OCI-LY7 (cell line): ENCODE results near the gene PLPP3. TPM values are rescaled to one million over a fixed set of nuclear protein-coding genes. Genes with fewer than 3 reads are reported as not detected.

Experiments used
- BruUV-seq: library from RNA; stranded (reverse); fragments of 400-500 nt; replicated peaks from 2 replicates; lab custom pipeline; 2021; lab: Mats Ljungman, UMichigan
- CTCF ChIA-PET: fragments of 300-600 bp; sonication (Branson Sonifier 250); formaldehyde crosslinking; loops from one replicate; lab custom pipeline; 2022; ENCODE audit warnings: antibody characterized with exemption; ENCODE audit not compliant: unreplicated experiment; lab: Charles Lee
- POLR2A ChIA-PET: fragments of 300-600 bp; sonication (Branson Sonifier 250); formaldehyde crosslinking; loops from one replicate; lab custom pipeline; 2022; ENCODE audit warnings: antibody characterized with exemption; lab: Charles Lee
- DNase-seq: peaks from one replicate; pipeline ENCODE4 v3.0.0-alpha.2; 2015; ENCODE audit warnings: low spot score
- H2AFZ ChIP-seq: fragments of 200-600 bp; sonication (generic), shearing (Covaris generic); 2 replicates; pipeline ENCODE4 v1.6.1; 2014; ENCODE audit warnings: mild to moderate bottlenecking, antibody characterized with exemption, low read length, moderate library complexity
- H3K27ac ChIP-seq: fragments of 200-600 bp; sonication (generic); 2 replicates; pipeline ENCODE4 v1.5.1; 2014; ENCODE audit warnings: mixed run types, low read depth, mild to moderate bottlenecking, moderate library complexity, low read length, inconsistent platforms; ENCODE audit not compliant: poor library complexity, severe bottlenecking
- H3K36me3 ChIP-seq: fragments of 200-600 bp; sonication (generic); 2 replicates; pipeline ENCODE4 v1.6.1; 2014; ENCODE audit warnings: mild to moderate bottlenecking, antibody characterized with exemption, low read length, moderate library complexity, mixed read lengths; ENCODE audit not compliant: insufficient read depth
- H3K4me1 ChIP-seq: fragments of 200-600 bp; sonication (generic); 2 replicates; pipeline ENCODE4 v1.5.1; 2014; ENCODE audit warnings: mild to moderate bottlenecking, low read length; ENCODE audit not compliant: insufficient read depth, poor library complexity, severe bottlenecking
- H3K4me2 ChIP-seq: fragments of 200-600 bp; sonication (generic); 2 replicates; pipeline ENCODE4 v1.6.1; 2014; ENCODE audit warnings: mild to moderate bottlenecking, low read length
- H3K4me3 ChIP-seq: fragments of 200-600 bp; sonication (generic); 2 replicates; pipeline ENCODE4 v1.5.1; 2014; ENCODE audit warnings: mild to moderate bottlenecking, low read depth, low read length; ENCODE audit not compliant: poor library complexity, severe bottlenecking
- H3K79me2 ChIP-seq: fragments of 200-600 bp; sonication (generic); 2 replicates; pipeline ENCODE4 v1.6.1; 2016; ENCODE audit warnings: low read depth, mild to moderate bottlenecking, low read length, moderate library complexity, mixed read lengths; ENCODE audit not compliant: insufficient read depth
- H3K9me2 ChIP-seq: fragments of 200-600 bp; sonication (generic); 2 replicates; pipeline ENCODE4 v1.6.1; 2016; ENCODE audit warnings: mild to moderate bottlenecking, low read length, mixed read lengths; ENCODE audit not compliant: insufficient read depth
- H3K9me3 ChIP-seq: fragments of 200-600 bp; sonication (generic); 2 replicates; pipeline ENCODE4 v1.6.1; 2014; ENCODE audit warnings: mild to moderate bottlenecking, mixed run types, low read length, mixed read lengths
- H4K20me1 ChIP-seq: fragments of 200-600 bp; sonication (generic); 2 replicates; pipeline ENCODE4 v1.6.1; 2014; ENCODE audit warnings: mild to moderate bottlenecking, antibody characterized with exemption, low read length, moderate library complexity, mixed read lengths; ENCODE audit not compliant: insufficient read depth
- CTCF ChIP-seq: fragments of 200-600 bp; sonication (generic); conservative IDR thresholded peaks from 2 replicates; pipeline ENCODE4 v1.5.1; 2014; ENCODE audit warnings: mild to moderate bottlenecking, antibody characterized with exemption, low read length, moderate library complexity, mixed read lengths
- EZH2phosphoT487 ChIP-seq: fragments of 200-600 bp; sonication (generic); IDR thresholded peaks from 2 replicates; pipeline ENCODE4 v1.6.1; 2018; ENCODE audit warnings: low read depth, borderline replicate concordance, mild to moderate bottlenecking, mixed run types, antibody characterized with exemption, low read length, moderate library complexity, mixed read lengths
- intact Hi-C: fragments of 100-400 bp; cut with micrococcal nuclease; formaldehyde crosslinking; loops from one replicate; pipeline ENCODE4 v1.10.0; 2022; ENCODE audit not compliant: unreplicated experiment
- total RNA-seq, 2 experiments: library from RNA; depleted of rRNA in 1 of 2; stranded (reverse); fragments of >200 nt in 1 of 2; shearing (Covaris generic) in 1 of 2; gene quantifications; 2 replicates each; pipeline ENCODE4 v1.2.3, GENCODE V29; 2014 to 2022

PLPP3 gene
- total RNA-seq, 2 experiments from 2014 or later, result 0.92 to 1.7 TPM

- ChIA-PET POLR2A (interaction anchor here (1.3 to 1.4 kb wide), 2 partner anchors 11 to 19 kb away, joined by 5 to 6 read pairs; no protein-coding TSS in a partner anchor), CTCF (no interaction called here)
- no peak for DNase-seq
- no peak overlapping the region for H3K4me3 ChIP-seq
- no peaks in the 10 kb centered on the region for H4K20me1 ChIP-seq
- intact Hi-C loops, result no loop called here
- H3K4me2 ChIP-seq, result no peak overlapping the region
- TF ChIP-seq CTCF, result no peak
- no peak for TF ChIP-seq EZH2phosphoT487
- H2AFZ ChIP-seq, result no peak overlapping the region
- H3K79me2 ChIP-seq, result no peaks in the 10 kb centered on the region
- no peaks in the 10 kb centered on the region for H3K36me3 ChIP-seq
- H3K4me1 ChIP-seq, result peaks cover 8% of the 10 kb centered on the region
- no peaks in the 10 kb centered on the region for H3K9me2 ChIP-seq
- BruUV-seq, result no TSS peak
- no peak overlapping the region for H3K27ac ChIP-seq
- H3K9me3 ChIP-seq, result no peaks in the 10 kb centered on the region
These were observed 44.0 kb downstream of the PLPP3 start for GRCh38 chr1:56535362-56535761.

GRCh38 chr1:56534130-56534651, 45.2 kb downstream of the PLPP3 start:
- TF ChIP-seq EZH2phosphoT487 (no peak), CTCF (no peak)
- Histone ChIP-seq H4K20me1 (no peaks in the 10 kb centered on the region), H3K4me1 (peaks cover 10% of the 10 kb centered on the region), H3K36me3 (no peaks in the 10 kb centered on the region), H3K9me3 (no peaks in the 10 kb centered on the region), H3K27ac (no peak overlapping the region), H2AFZ (no peak overlapping the region), H3K79me2 (no peaks in the 10 kb centered on the region), H3K4me3 (no peak overlapping the region), H3K9me2 (no peaks in the 10 kb centered on the region), H3K4me2 (no peak overlapping the region)
- ChIA-PET CTCF (no interaction called here), POLR2A (interaction anchor here (1.3 kb wide), 1 partner anchor 20 kb away, joined by 6 read pairs; no protein-coding TSS in a partner anchor)
- intact Hi-C loops, result no loop called here
- BruUV-seq, result no TSS peak
- DNase-seq, result no peak

GRCh38 chr1:56533621-56534020, 45.7 kb downstream of the PLPP3 start:
- Histone ChIP-seq H3K27ac (no peak overlapping the region), H4K20me1 (no peaks in the 10 kb centered on the region), H3K9me2 (no peaks in the 10 kb centered on the region), H3K4me2 (no peak overlapping the region), H3K4me3 (no peak overlapping the region), H3K9me3 (no peaks in the 10 kb centered on the region), H3K79me2 (no peaks in the 10 kb centered on the region), H3K4me1 (peaks cover 15% of the 10 kb centered on the region), H3K36me3 (no peaks in the 10 kb centered on the region), H2AFZ (no peak overlapping the region)
- BruUV-seq, result no TSS peak
- TF ChIP-seq CTCF (no peak), EZH2phosphoT487 (no peak)
- ChIA-PET CTCF (no interaction called here), POLR2A (interaction anchor here (2.1 kb wide), 1 partner anchor 44 kb away, joined by 9 read pairs; no protein-coding TSS in a partner anchor)
- DNase-seq, result no peak
- intact Hi-C loops, result no loop called here
